GM21619 (cell line): ENCODE data around the gene PSG3.
"Not testable (repeated sequence)": the region's sequence is repeated elsewhere in the genome, so short reads cannot be mapped to it uniquely, and the experiment has no call there.

ENCODE experiments used
- ATAC-seq: cut with Tn5 transposase; IDR thresholded peaks from one replicate; pipeline ENCODE4 v1.9.1; 2021; ENCODE audit not compliant: unreplicated experiment

The PSG3 gene

DNA sequence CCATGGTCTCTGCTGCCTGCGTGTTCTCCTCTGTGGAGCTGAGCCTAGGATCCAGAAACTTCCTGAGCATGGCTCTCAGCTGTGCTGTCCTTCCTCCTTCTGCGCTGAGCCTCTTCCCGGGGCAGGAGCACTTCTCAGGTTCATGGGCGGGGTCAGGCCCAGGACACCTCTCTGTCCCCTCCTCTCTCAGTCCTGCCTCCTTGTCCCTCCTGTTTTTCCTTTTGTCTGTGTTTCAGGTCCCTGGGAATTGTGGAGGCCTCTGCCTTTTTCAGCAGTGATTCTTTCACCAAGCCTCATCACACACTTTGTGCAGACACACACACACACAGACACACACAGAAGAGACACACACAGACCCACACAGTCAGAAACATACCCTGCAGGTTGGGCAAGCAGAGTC is at the start of gene PSG3:
PSG3 (minus strand) TSS at position 101 of the 400 bp plus-strand sequence; CDS start at position 4, 97 bp downstream.
- not testable (repeated sequence) for ATAC-seq

DNA sequence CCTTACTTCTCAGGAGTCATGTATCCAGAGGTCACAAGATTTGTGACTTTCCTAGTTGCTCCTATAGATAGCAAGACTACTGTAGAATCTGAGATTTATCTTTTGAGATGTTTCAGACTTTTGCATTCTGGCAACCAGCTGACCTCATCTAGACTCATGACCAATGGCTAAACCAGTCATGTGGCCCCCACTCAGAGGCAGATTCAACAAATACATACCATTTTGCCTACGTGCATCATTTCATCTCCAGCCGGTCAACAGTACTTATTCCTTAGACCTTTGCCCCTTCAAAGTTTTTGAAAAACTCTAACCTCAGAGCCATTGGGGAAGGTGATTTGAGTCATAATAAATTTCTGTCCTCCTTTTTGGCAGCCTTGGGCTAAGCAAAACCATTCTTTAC is 48.5 kb upstream of the PSG3 start:
- ATAC-seq: not testable (repeated sequence)

DNA sequence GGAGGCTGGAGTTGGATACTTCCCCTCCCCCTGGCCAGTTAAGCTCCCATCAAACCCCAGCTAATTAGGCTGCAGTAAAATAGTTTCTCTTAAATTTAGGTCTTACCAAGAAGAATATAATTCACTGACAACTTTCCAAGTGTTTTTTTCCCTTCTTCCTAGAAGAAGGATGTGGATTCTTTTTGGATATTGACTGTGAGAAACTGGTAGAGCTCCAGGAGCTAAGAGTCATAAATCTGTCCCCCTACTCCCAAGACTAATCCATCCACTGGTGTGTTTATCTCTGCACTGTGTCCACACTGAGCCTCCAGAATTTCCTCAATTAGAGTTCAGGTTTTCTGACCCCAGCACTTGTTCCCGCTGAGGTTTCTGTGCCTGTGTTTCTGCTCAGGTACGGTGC is 47.5 kb upstream of the PSG3 start:
- not testable (repeated sequence) for ATAC-seq

DNA sequence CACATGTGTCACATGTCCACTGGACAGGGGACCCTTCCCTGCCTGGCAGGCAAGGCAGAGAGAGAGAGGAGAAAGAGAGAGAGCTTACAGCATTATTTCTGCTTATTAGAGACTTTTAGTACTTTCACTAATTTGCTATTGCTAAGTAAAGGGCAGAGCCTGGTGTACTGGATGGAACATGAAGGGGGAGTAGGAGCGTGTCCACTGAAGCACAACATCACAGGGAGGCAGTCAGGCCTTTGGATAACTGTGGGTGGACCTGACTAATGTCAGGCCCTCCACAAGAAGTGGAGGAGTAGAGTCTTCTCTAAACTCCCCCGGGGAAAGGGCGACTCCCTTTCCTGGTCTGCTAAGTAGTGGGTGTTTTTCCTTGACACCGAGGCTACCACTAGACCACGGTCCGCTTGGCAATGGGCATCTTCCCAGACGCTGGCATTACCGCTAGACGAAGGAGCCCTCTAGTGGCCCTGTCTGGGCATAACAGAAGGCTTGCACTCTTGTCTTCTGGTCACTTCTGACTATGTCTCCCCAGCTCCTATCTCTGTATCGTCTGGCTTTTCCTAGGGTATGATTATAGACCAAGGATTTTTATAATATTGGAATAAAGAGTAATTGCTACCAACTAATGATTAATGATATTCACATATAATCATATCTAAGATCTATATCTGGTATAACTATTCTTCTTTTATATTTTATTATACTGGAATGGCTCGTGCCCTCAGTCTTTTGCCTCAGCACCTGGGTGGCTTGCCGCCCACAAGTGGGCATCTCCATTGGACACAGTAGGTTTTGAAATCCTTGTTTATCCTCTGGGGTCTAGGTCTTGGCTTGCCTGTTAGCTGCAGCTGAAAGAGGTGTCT is 36.7 kb upstream of the PSG3 start:
- ATAC-seq: not testable (repeated sequence)

DNA sequence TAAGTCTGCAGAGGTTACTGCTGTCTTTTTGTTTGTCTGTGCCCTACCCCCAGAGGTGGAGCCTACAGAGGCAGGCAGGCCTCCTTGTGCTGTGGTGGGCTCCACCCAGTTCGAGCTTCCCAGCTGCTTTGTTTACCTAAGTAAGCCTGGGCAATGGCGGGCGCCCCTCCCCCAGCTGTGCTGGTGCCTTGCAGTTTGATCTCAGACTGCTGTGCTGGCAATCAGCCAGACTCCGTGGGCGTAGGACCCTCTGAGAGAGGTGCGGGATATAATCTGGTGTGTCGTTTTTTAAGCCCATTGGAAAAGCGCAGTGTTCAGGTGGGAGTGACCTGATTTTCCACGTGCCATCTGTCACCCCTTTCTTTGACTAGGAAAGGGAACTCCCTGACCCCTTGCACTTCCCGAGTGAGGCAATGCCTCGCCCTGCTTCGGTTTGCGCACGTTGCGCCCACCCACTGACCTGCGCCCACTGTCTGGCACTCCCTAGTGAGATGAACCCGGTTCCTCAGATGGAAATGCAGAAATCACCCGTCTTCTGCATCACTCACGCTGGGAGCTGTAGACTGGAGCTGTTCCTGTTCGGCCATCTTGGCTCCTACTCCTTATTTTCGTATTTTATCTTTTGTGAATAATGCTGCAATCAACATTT is 34.4 kb upstream of the PSG3 start:
- ATAC-seq: not testable (repeated sequence)

DNA sequence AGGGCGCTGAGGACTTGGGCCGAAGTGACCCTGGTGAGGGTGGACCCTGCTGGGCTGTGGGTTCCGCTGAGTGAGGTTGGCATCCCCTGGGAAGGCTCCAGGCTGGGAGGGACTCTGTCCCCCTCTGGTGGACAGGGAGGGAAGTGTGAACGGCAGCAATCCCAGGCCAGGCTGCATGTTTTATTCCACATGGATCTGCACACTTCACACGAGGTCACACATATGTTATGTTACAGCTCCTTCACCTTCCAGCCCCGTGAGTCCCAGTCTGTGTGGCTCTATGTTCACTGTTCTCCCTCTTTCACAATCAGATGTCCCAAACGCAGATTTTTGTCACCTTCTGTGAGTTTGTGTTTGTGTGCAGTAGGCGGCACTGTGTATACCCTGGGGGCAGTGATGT is 27.0 kb upstream of the PSG3 start:
- not testable (repeated sequence) for ATAC-seq

DNA sequence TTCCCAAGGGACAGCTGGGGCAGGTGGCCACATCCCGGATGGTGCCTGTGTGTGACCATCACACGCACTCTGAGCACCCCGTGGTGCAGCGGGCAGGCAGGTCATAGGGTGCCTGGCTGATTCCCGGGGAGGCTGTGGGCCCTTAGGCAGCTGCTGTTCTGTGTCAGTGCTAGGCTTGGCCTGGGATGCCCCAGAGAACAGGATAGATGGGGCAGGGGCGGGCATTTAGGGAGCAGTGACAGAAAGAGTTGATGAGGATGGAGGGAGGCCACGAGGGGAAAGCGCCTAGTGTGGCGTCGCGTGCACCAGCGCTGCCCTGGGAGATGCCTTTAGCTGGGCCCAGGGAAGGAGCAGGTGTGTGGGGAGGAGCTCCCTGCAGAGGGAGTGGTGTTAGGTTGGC is 26.6 kb upstream of the PSG3 start:
- not testable (repeated sequence) for ATAC-seq

DNA sequence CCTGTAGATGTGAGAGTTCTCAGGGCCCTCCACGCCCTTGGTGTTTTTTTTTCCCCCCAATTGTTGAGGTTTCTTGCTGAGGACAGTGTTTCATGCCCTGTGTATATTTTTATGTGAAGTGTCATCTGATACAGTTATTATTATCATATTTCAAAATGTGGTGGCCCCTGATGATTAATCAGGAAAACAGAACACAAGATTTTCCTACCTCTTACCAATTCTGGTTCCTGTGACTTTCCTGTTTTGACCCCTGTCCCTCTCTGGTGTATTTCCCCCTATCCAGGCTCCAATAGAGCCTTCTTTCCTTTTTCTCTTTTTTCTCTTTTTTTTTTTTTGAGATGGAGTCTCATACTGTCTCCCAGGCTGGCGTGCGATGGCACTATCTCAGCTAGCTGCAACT is 24.6 kb upstream of the PSG3 start:
- no peak for ATAC-seq

DNA sequence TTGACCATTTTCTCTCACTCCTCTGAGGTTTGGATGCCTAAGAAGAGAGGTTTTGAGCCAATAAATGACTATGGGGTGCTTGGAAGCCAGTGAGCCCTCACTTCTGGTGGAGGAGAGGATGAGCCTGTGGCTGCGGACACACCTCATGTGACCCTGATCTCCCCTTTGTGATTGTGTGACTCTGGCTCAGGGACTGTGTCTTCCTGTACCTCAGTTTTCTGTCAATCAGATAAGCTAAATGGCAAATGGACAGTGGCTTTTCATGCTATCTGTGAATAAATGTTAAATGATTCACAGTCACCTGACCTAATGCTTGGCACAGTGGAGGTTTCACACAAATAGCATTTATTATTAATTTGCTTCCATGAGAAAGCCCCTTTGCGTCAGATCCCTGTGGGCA is 22.5 kb upstream of the PSG3 start:
- ATAC-seq: no peak

DNA sequence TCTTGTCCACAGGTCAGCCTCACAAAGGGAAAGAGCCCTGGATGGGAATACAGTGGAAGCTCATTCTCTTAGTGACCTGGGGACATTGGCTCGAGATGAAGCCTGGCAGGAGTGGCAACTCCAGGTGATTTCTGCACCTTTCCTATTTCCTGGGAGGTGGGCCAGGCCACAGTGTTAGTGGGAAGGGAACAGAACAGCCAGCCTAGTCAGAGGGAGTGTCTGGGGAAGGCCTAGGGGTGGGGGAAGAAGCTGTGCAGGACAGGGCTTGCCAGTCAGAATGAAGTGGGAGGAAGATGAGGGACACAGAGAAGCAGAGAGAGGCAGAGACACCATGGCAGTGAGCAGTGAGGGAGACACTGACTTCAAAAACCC is 21.6 kb upstream of the PSG3 start:
- not testable (repeated sequence) for ATAC-seq

DNA sequence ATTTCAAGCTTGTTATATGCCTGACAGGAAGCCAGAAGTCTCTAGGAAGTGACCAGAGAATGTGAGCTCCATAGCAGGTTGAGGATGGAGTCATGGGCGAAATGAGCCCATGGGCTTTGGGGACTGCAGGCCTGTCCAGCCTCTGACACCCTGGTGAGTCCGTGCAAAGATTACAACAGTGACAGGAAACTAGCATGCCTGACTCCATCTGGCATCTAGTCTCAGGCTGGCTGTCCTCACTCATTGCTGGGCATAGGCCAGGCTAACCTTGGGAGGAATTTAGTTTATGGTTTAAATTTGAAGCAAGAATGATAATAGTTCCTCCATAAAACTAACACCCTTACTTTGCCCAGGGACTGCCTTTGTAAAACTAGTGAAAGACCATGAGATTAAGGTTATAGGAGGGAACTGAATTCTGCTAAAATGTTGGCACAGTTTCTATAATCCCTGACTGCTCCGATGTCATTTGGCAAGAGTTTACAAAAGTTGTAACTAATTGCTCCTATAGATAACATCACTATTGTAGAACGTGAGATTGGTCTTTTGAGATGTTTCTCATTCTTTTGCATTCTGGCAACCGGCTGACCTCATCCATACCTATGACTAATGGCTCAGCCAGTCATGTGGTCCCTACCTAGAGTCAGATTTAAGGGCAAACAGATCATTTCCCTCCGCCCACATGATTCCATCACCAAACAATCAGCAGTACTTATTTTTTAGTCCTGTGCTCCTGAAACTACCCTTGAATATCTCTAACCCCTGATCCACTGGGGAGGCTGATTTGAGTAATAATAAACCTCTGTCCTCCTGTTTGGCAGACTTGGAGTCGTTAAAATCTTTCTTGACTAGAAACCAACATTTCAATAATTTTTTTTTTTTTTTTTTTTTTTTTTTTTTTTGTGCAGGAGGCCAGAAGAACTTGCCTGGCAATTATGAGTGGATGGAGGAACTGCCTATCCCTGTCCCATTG is 21.0 kb upstream of the PSG3 start:
- ATAC-seq: not testable (repeated sequence)

DNA sequence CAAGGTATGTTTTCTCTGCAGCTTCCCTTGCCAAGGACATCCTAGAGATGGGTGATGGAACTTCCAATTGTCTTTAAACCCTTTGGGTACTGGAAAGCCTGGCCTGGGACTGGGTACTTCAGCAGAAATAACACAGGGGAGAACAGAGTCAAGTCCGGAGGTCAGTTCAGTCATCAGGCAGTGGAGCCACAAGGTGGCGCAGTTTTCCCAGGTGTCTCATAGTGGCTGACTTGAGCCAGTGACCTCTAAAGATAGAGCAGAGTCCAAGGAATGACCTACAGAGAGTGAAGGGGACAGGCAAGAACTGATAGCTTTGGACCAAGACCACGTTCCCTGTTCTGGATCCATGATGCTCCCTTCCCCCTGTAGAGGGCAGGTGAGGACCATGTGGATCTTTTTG is 18.4 kb upstream of the PSG3 start:
- ATAC-seq: not testable (repeated sequence)

DNA sequence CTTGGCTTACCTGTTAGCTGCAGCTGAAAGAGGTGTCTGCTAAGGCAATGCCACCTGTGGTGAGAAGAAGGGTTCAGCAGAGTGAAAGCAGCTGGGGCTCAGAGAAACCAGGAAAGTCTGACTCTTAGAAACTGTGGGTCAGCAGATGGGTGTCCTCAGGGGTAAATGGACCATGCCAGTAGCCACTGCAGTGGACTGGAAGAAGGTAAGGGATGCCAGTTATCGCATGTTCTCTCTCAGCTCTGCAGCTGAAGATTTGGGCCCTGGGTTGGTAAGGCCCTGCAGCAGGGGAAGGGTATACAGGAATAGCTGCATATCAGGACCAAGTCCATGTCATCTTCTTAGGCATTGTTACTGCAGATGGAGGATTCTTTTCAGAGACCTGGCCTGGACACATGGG is 12.0 kb upstream of the PSG3 start:
- not testable (repeated sequence) for ATAC-seq

DNA sequence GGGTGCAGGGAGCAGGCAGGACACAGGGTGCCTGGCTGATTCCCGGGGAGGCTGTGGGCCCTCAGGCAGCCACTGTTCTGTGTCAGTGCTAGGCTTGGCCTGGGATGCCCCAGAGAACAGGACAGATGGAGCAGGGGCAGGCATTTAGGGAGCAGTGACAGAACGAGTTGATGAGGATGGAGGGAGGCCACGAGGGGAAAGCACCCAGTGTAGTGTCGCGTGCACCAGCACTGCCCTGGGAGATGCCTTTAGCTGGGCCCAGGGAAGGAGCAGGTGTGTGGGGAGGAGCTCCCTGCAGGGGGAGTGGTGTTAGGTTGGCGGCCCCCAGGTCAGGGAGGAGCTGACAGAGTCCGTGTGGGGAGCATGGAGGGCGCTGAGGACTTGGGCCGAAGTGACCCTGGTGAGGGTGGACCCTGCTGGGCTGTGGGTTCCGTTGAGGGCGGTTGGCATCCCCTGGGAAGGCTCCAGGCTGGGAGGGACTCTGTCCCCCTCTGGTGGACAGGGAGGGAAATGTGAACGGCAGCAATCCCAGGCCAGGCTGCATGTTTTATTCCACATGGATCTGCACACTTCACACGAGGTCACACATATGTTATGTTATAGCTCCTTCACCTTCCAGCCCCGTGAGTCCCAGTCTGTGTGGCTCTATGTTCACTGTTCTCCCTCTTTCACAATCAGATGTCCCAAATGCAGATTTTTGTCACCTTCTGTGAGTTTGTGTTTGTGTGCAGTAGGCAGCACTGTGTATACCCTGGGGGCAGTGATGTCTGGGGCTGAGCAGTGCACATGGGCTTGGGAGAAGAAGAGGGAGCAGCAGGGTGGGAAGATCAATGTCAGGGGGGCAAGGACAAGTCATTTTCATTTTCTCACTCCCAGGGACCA is 1.7 kb upstream of the PSG3 start:
- ATAC-seq: not testable (repeated sequence)

DNA sequence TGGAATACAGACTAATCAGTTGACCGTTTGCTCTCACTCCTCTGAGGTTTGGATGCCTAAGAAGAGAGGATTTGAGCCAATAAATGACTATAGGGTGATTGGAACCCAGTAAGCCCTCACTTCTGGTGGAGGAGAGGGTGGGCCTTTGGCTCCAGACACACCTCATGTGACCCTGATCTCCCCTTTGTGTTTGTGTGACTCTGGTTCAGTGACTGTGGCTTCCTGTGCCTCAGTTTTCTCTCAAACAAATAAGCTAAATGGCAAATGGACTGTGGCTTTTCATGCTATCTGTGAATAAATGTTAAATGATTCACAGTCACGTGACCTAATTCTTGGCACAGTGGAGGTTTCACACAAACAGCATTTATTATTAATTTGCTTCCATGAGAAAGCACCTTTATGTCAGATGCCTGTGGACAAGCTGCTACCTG is 2.7 kb downstream of the PSG3 start:
- ATAC-seq: not testable (repeated sequence)

DNA sequence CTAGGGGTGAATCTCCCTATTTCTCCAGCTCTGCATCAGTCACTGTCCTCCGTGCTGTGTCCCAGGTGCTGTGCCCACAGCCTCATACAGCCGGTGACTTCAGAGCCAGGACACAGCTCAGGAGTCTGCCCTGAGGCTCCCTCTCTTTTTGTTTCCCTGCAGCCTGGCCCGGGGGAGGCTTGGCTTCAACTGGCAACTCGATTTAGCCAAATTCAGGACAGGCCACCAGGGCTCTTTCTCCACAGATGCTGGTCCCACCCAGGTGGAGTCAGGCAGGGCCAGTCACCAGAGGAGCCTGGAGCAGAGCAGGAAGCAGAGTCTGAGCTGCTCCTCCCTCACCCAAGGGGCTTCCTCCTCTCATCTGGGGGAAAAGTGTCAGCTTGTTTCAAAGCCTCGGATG is 11.9 kb downstream of the PSG3 start:
- not testable (repeated sequence) for ATAC-seq

DNA sequence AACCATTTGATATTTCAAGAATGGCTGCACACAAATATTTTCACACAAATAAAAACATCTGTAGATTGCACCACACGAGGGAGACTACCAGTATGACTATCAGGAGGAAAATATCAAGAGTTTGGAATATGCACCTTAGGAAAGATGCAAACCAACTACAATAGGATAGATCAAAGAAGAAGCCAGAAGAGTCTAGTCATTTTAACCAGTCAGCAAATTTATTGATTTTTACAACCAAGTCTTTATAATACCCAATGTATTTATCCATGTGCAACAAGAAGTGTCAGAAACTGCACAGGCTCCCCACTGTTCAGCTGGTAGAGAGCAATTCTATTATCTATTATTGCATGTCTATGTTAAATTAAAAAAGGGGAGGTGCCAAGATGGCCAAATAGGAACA is 26.3 kb downstream of the PSG3 start:
- ATAC-seq: not testable (repeated sequence)

DNA sequence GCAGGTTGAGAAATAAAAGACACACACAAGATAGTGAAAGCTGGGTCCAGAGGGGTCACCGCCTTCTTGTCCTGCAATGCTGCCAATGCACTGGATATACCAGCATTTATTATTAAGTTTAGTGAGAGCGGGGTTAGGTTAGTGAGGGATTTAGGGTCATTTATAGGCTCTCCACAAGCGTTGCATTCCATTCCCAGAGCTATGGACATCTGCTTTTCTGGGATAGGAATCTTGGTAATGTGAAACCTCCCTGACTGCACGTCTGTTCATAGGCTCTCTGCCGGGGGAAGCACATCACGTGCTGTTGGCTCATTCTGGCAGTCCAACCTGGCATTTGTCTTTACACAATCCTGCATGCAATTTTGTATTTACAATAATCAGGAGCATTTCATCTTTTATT is 27.5 kb downstream of the PSG3 start:
- not testable (repeated sequence) for ATAC-seq

DNA sequence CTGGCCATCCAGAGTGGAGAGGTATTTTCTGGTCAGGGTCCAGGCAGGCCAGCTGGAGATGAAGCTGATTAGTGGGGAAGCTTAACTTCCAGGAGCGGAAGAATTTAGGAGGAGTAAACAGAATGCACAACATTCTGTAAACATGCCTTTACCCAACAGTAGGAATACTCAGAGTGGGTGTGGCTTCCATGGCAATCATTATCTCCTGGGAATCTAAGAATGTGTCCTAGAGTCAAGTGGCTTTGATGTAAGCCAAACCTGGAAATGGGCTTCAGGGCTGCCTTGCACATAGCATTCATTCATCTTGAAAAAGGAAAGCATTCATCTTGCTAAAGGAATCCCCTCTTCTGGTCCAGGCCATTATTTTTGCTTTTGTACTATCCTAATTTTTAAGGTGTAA is 29.3 kb downstream of the PSG3 start:
- ATAC-seq: not testable (repeated sequence)

DNA sequence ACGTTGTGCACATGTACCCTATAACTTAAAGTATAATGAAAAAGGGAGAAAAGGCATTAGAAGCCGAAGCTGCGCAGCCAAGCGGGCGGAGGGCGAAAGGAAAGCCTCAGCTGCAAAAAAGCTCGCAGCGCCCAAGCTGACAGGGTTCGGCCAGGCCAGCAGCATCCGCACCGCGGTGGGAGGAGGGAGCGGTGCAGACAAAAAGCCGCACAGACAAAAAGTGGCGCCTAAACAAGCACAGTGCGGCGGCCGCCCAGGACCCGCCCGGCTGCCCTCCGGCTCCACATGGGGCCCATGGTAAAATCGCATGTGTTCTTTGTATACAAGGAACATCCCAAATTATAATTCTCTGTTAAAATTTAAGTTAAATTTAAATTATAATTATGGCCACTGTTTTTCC is 42.4 kb downstream of the PSG3 start:
- no peak for ATAC-seq
